GM21447 (cell line): ENCODE data around the gene FOXN1.
"Not testable (repeated sequence)": the region's sequence is repeated elsewhere in the genome, so short reads cannot be mapped to it uniquely, and the experiment has no call there.

ENCODE experiments used
- ATAC-seq: cut with Tn5 transposase; IDR thresholded peaks from one replicate; pipeline ENCODE4 v1.9.1; 2021; ENCODE audit not compliant: unreplicated experiment

FOXN1 gene

GRCh38 chr17:28505986-28506665 is at the start of gene FOXN1:
Gene FOXN1, plus strand, starts transcription at chr17:28506348. Its CDS starts 17,622 bp downstream, at chr17:28523970.
- ATAC-seq = no peak

GRCh38 chr17:28457890-28458289 is 48.3 kb upstream of the FOXN1 start:
- no peak for ATAC-seq

GRCh38 chr17:28458881-28459280 is 47.3 kb upstream of the FOXN1 start:
- not testable (repeated sequence) for ATAC-seq

- ATAC-seq = no peak
Observed at GRCh38 chr17:28460901-28461300, 45.2 kb upstream of the FOXN1 start.

GRCh38 chr17:28466001-28466400 is 40.1 kb upstream of the FOXN1 start:
- no peak for ATAC-seq

GRCh38 chr17:28466521-28467048 is 39.6 kb upstream of the FOXN1 start:
- ATAC-seq = no peak

GRCh38 chr17:28467456-28468025 is 38.6 kb upstream of the FOXN1 start:
- ATAC-seq = no peak

- ATAC-seq = not testable (repeated sequence)
Observed at GRCh38 chr17:28468033-28468735, 38.0 kb upstream of the FOXN1 start.

- no peak for ATAC-seq
Observed at GRCh38 chr17:28468781-28469180, 37.4 kb upstream of the FOXN1 start.

GRCh38 chr17:28469376-28469775 is 36.8 kb upstream of the FOXN1 start:
- ATAC-seq = no peak

- no peak for ATAC-seq
Observed at GRCh38 chr17:28470266-28470913, 35.8 kb upstream of the FOXN1 start.

GRCh38 chr17:28470914-28471366 is 35.2 kb upstream of the FOXN1 start:
- ATAC-seq = no peak

- no peak for ATAC-seq
Observed at GRCh38 chr17:28471531-28472342, 34.4 kb upstream of the FOXN1 start.

GRCh38 chr17:28472871-28473497 is 33.2 kb upstream of the FOXN1 start:
- no peak for ATAC-seq

GRCh38 chr17:28473542-28473941 is 32.6 kb upstream of the FOXN1 start, which contains the start of gene SLC13A2:
Gene SLC13A2, plus strand, starts transcription at chr17:28473644. Its CDS starts 69 bp downstream, at chr17:28473713.
- no peak for ATAC-seq

GRCh38 chr17:28474111-28474531 is 32.0 kb upstream of the FOXN1 start:
- ATAC-seq = no peak

GRCh38 chr17:28475151-28475900 is 30.8 kb upstream of the FOXN1 start:
- ATAC-seq = no peak

GRCh38 chr17:28476076-28476865 is 29.9 kb upstream of the FOXN1 start:
- ATAC-seq = no peak
